ENCODE results near the gene TPSAB1. TPM values are rescaled to one million over a fixed set of nuclear protein-coding genes. Genes with fewer than 3 reads are reported as not detected.

The TPSAB1 gene
- total and polyA plus RNA-seq, 4 donors: 10.1 to 129 (median 89.3) TPM; not detected in 1

DNA sequence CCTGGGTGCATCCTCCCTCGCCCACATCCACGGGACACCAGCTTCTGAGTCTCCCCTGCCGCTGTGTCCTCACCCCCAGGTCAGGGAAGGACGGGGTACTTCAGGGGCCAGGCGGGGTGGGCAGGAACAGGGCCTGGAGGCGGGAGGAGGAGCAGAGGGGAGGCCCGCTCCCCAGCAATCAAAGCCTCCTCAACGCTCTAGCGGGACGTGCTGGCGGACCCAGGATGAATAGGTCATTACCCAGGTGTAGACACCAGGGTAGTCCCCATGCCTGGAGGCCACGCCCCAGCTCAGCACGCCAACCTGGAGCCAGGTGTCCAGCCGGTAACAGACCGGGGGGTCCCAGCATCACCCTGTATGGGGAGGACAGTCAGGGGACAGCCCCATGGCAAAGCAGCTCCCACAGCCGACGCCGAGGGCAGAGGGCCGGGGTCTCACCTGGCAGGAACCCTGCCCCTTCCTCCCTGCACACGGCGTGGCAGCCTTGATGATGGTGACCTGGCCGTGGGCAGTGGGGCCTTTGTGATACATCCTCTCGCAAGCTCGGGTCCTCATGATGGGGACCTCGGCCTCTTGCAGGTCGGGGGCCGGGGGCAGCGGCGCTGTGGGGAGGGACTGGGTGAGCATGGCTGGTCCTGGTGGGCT, 39.6 kb downstream of the TPSAB1 start:
- ATAC-seq (ENCODE audit: insufficient read depth, low FRiP score) (no peak), DNase-seq (no peak)
- Histone ChIP-seq H3K4me1 (ENCODE audit: control insufficient read depth in 5 of 5, insufficient read depth in 5 of 5, low read length in 5 of 5) (peaks cover 0 to 3% (median 0%) of the 10 kb centered on the region in 5 donors), H3K4me3 (no peak overlapping the region), H3K27ac (ENCODE audit: low read depth in 1 of 2, low read length in 1 of 2) (no peak overlapping the region), H3K9me3 (ENCODE audit: control insufficient read depth in 4 of 4, insufficient read depth in 3 of 4, low read length in 3 of 4) (no peaks in the 10 kb centered on the region), H3K27me3 (ENCODE audit: control insufficient read depth in 3 of 3, insufficient read depth in 3 of 3, low read length in 2 of 3) (peaks cover 0 to 3% (median 0%) of the 10 kb centered on the region in 3 donors), H3K9ac (ENCODE audit: insufficient read depth in 1 of 2, low read length in 2 of 2) (no peak overlapping the region), H3K36me3 (ENCODE audit: control insufficient read depth in 4 of 4, insufficient read depth in 4 of 4, low read length in 4 of 4) (no peaks in the 10 kb centered on the region)
- TF ChIP-seq, protein P1, sequence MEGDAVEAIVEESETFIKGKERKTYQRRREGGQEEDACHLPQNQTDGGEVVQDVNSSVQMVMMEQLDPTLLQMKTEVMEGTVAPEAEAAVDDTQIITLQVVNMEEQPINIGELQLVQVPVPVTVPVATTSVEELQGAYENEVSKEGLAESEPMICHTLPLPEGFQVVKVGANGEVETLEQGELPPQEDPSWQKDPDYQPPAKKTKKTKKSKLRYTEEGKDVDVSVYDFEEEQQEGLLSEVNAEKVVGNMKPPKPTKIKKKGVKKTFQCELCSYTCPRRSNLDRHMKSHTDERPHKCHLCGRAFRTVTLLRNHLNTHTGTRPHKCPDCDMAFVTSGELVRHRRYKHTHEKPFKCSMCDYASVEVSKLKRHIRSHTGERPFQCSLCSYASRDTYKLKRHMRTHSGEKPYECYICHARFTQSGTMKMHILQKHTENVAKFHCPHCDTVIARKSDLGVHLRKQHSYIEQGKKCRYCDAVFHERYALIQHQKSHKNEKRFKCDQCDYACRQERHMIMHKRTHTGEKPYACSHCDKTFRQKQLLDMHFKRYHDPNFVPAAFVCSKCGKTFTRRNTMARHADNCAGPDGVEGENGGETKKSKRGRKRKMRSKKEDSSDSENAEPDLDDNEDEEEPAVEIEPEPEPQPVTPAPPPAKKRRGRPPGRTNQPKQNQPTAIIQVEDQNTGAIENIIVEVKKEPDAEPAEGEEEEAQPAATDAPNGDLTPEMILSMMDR (IDR thresholded peaks at IDR 0.05; ENCODE audit: control extremely low read depth, extremely low read depth): no peak
- 75 to 87% methylated on average over 29 of the region's 29 CpGs for WGBS, 2 donors

DNA sequence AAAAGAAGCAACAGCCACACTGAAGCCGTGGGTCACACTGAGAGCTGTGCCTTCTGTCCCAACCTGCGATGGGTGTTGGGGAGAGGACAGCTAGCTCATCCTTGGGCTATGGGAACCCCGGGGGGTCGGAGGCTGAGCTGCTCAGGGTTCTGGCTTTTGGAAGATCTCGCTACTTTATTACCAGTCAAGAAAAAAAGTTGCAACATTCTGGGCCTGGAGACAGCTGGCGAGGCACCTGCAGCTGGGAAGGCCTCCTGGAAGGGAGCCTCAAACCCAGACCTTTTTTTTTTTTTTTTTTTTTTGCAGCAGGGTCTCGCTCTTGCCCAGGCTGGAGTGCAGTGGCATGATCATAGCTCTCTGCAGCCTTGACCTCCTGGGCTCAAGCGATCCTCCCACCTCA, 40.3 kb downstream of the TPSAB1 start:
- no peaks in the 10 kb centered on the region for H3K9me3 ChIP-seq (ENCODE audit: control insufficient read depth in 4 of 4, insufficient read depth in 3 of 4, low read length in 3 of 4)
- DNase-seq: no peak
- no peak overlapping the region for H3K4me3 ChIP-seq
- no peaks in the 10 kb centered on the region for H3K36me3 ChIP-seq (ENCODE audit: control insufficient read depth in 4 of 4, insufficient read depth in 4 of 4, low read length in 4 of 4)
- TF ChIP-seq, protein P1 (IDR thresholded peaks at IDR 0.05; ENCODE audit: control extremely low read depth, extremely low read depth): no peak
- no peak overlapping the region for H3K9ac ChIP-seq (ENCODE audit: insufficient read depth in 1 of 2, low read length in 2 of 2)
- no peak for ATAC-seq (ENCODE audit: insufficient read depth, low FRiP score)
- no peak overlapping the region for H3K27ac ChIP-seq (ENCODE audit: low read depth in 1 of 2, low read length in 1 of 2)
- H3K27me3 ChIP-seq (ENCODE audit: control insufficient read depth in 3 of 3, insufficient read depth in 3 of 3, low read length in 2 of 3): peaks cover 0 to 3% (median under 1%) of the 10 kb centered on the region in 3 donors
- peaks cover 0 to 3% (median 0%) of the 10 kb centered on the region in 5 donors for H3K4me1 ChIP-seq (ENCODE audit: control insufficient read depth in 5 of 5, insufficient read depth in 5 of 5, low read length in 5 of 5)
- WGBS, 2 donors: 83% methylated on average over 8 of the region's 8 CpGs

DNA sequence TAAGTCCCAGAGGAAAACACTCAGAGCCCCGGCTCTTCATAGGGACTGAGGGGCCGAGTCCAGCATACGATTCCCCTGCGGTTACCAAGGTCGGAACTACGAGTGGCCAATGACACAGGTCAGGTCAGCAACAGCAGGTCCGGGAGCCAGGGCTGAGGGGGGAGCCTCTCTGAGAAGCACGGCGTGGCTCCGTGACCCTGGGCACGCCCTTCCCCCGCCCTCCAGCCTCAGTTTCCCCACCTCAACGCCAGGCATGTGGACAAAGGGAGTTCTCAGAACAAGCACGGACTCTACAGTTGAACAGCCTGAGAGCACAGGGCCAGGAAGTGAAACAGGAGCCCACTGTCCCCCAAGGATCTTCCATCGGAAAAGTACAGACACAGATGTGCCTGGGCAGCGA, 41.0 kb downstream of the TPSAB1 start:
- ATAC-seq (ENCODE audit: insufficient read depth, low FRiP score): no peak
- no peak overlapping the region for H3K27ac ChIP-seq (ENCODE audit: low read depth in 1 of 2, low read length in 1 of 2)
- no peak overlapping the region for H3K9ac ChIP-seq (ENCODE audit: insufficient read depth in 1 of 2, low read length in 2 of 2)
- no peaks in the 10 kb centered on the region for H3K9me3 ChIP-seq (ENCODE audit: control insufficient read depth in 4 of 4, insufficient read depth in 3 of 4, low read length in 3 of 4)
- H3K4me1 ChIP-seq (ENCODE audit: control insufficient read depth in 5 of 5, insufficient read depth in 5 of 5, low read length in 5 of 5): peaks cover 0 to 3% (median 0%) of the 10 kb centered on the region in 5 donors
- peaks cover 0 to 5% (median 2%) of the 10 kb centered on the region in 3 donors for H3K27me3 ChIP-seq (ENCODE audit: control insufficient read depth in 3 of 3, insufficient read depth in 3 of 3, low read length in 2 of 3)
- 78 to 87% methylated on average over 16 of the region's 16 CpGs for WGBS, 2 donors
- no peak overlapping the region for H3K4me3 ChIP-seq
- DNase-seq: no peak
- H3K36me3 ChIP-seq (ENCODE audit: control insufficient read depth in 4 of 4, insufficient read depth in 4 of 4, low read length in 4 of 4): no peaks in the 10 kb centered on the region
- TF ChIP-seq, protein P1 (IDR thresholded peaks at IDR 0.05; ENCODE audit: control extremely low read depth, extremely low read depth): no peak
